GM12878 (cell line): Measurements from ENCODE around the gene SLC24A3. TPM values are rescaled to one million over a fixed set of nuclear protein-coding genes. Genes with fewer than 3 reads are reported as not detected.

Experiments used
- ATAC-seq: fragments of 200-7000 bp; cut with Tn5 transposase; 3 replicates; pipeline ENCODE4 v1.9.1; 2020; ENCODE audit warnings: mild to moderate bottlenecking, moderate library complexity
- BruUV-seq: library from RNA; stranded (reverse); fragments of 400-500 nt; replicated peaks from 2 replicates; lab custom pipeline; 2021; lab: Mats Ljungman, UMichigan
- CTCF ChIA-PET: fragments of 300-600 bp; sonication (Branson Sonifier 250); formaldehyde crosslinking; extraction: SDS; loops from one replicate; lab custom pipeline; 2021; ENCODE audit warnings: inconsistent platforms; lab: Yijun Ruan, JAX
- POLR2A ChIA-PET: fragments of 350-600 bp; formaldehyde crosslinking; extraction: SDS; loops from one replicate; lab custom pipeline; 2021; ENCODE audit warnings: inconsistent platforms; lab: Charles Lee
- RAD21 ChIA-PET: fragments of 300-600 bp; sonication (Branson Sonifier 250); formaldehyde crosslinking; loops from one replicate; lab custom pipeline; 2023; ENCODE audit warnings: antibody characterized with exemption; ENCODE audit not compliant: unreplicated experiment; lab: Charles Lee
- SMC1A ChIA-PET: fragments of 300-600 bp; sonication (Branson Sonifier 250); formaldehyde crosslinking; loops from one replicate; lab custom pipeline; 2023; ENCODE audit not compliant: unreplicated experiment, uncharacterized antibody; lab: Charles Lee
- DNase-seq: peaks from one replicate; pipeline ENCODE4 v3.0.0-alpha.2; 2011; ENCODE audit warnings: low read depth, low spot score
- FAIRE-seq: peaks from 3 replicates; lab custom pipeline; 2011; peaks lifted over from hg19 to GRCh38; lab: Jason Lieb, UNC
- H2AFZ ChIP-seq: 2 replicates; pipeline ENCODE4 v1.6.0; 2011; ENCODE audit warnings: low read depth, low read length, control low read depth; ENCODE audit not compliant: control insufficient read depth
- H3K27ac ChIP-seq: 2 replicates; pipeline ENCODE4 v1.5.1; 2011; ENCODE audit warnings: control low read depth; ENCODE audit not compliant: control insufficient read depth, insufficient read depth
- H3K27me3 ChIP-seq, 2 experiments: replicated peaks in 1 of 2; 2 replicates each; pipeline versions ENCODE4 v1.6.0 to v1.6.1; 2011; ENCODE audit warnings: low read length in 1 of 2; ENCODE audit not compliant: control insufficient read depth in 2 of 2, insufficient read depth in 2 of 2
- H3K36me3 ChIP-seq, 2 experiments: 2 replicates each; pipeline ENCODE4 v1.5.1; 2011; ENCODE audit warnings: low read length in 1 of 2; ENCODE audit not compliant: control insufficient read depth in 2 of 2, insufficient read depth in 2 of 2
- H3K4me1 ChIP-seq: 2 replicates; pipeline ENCODE4 v1.6.1; 2011; ENCODE audit warnings: mild to moderate bottlenecking, low read length, moderate library complexity, mixed read lengths; ENCODE audit not compliant: control insufficient read depth, insufficient read depth
- H3K4me2 ChIP-seq: 2 replicates; pipeline ENCODE4 v1.6.0; 2011; ENCODE audit warnings: control low read depth; ENCODE audit not compliant: control insufficient read depth, insufficient read depth
- H3K4me3 ChIP-seq: fragments of 200-600 bp; sonication (generic); 2 replicates; pipeline ENCODE4 v1.5.1; 2016
- H3K79me2 ChIP-seq: 2 replicates; pipeline ENCODE4 v1.6.0; 2011; ENCODE audit warnings: low read length; ENCODE audit not compliant: control insufficient read depth, insufficient read depth
- H3K9ac ChIP-seq: 2 replicates; pipeline ENCODE4 v1.8.0; 2011; ENCODE audit warnings: low read length, control low read depth, mixed read lengths; ENCODE audit not compliant: control insufficient read depth, insufficient read depth
- H3K9me3 ChIP-seq: replicated peaks from 3 replicates; pipeline ENCODE4 v1.5.1; 2011; ENCODE audit warnings: mild to moderate bottlenecking, low read length; ENCODE audit not compliant: control insufficient read depth, insufficient read depth
- H4K20me1 ChIP-seq: 2 replicates; pipeline ENCODE4 v1.6.0; 2011; ENCODE audit not compliant: control insufficient read depth, insufficient read depth
- ETV6 ChIP-seq, 2 experiments: fragments of 450-650 bp in 1 of 2; IDR thresholded peaks in 1 of 2; conservative IDR thresholded peaks in 1 of 2; 2 replicates each; pipeline ENCODE4 v1.6.1; 2014; ENCODE audit warnings: antibody characterized with exemption in 1 of 2, borderline replicate concordance in 1 of 2, low read depth in 1 of 2, mild to moderate bottlenecking in 1 of 2, moderate library complexity in 1 of 2
- HCFC1 ChIP-seq: fragments of 150-350 bp; IDR thresholded peaks from 2 replicates; pipeline ENCODE4 v1.6.1; 2014; ENCODE audit warnings: low read length
- NFYB ChIP-seq: IDR thresholded peaks from 2 replicates; pipeline ENCODE4 v1.6.1; 2011; ENCODE audit warnings: low read depth, mild to moderate bottlenecking, low read length, improper control_type of control experiment, moderate library complexity; ENCODE audit not compliant: insufficient read depth
- PAX5 ChIP-seq: IDR thresholded peaks from 2 replicates; pipeline ENCODE4 v1.6.1; 2011; ENCODE audit warnings: low read depth, low read length, borderline replicate concordance
- SREBF2 ChIP-seq: IDR thresholded peaks from 2 replicates; pipeline ENCODE4 v1.6.1; 2012; ENCODE audit warnings: mild to moderate bottlenecking, low read length
- WGBS: methylation state at CpG from one replicate; pipeline ENCODE4 v1.1.6; 2016; ENCODE audit warnings: low lambda C conversion rate; ENCODE audit not compliant: insufficient replicate concordance, insufficient coverage; ENCODE audit errors: missing lambda C conversion rate; 5-methylcytosine and 5-hydroxymethylcytosine counted together
- in situ Hi-C: fragments of 300-500 bp; cut with MboI; formaldehyde crosslinking; loops from 9 replicates; pipeline ENCODE4 v1.14.3; 2018; ENCODE audit warnings: mixed read lengths
- intact Hi-C: fragments of 100-400 bp; cut with micrococcal nuclease; formaldehyde crosslinking; loops from one replicate; pipeline ENCODE4 v1.14.2; 2022; ENCODE audit not compliant: unreplicated experiment
- polyA plus RNA-seq, 11 experiments: library from polyadenylated mRNA; depleted of rRNA in 4 of 11; unstranded in 6 of 11; stranded (reverse) in 5 of 11; fragments of >200 nt; fragmentation: Nextera tagmentation in 4 of 11; fragmentation: Illumina TruSeq in 1 of 11; extraction: Ambion mirVana in 4 of 11; extraction: Trizol in 1 of 11; gene quantifications; 1 replicate in 1 of 11; 2 replicates in 10 of 11; pipeline versions ENCODE4 v1.2.1 to v1.2.3, GENCODE V29; 2011 to 2016; ENCODE audit warnings: inconsistent platforms in 2 of 11, missing spikeins in 2 of 11, low read depth in 1 of 11
- total RNA-seq, 4 experiments: library from RNA; depleted of rRNA in 3 of 4; stranded (reverse); fragments of >200 nt in 3 of 4; fragmentation: Illumina TruSeq in 1 of 4; extraction: Trizol in 1 of 4; gene quantifications; 2 replicates each; pipeline versions ENCODE4 v1.2.1 to v1.2.3, GENCODE V29; 2013 to 2021
- TF ChIP-seq, protein P1 (sequence below): fragments of 450-650 bp; IDR thresholded peaks from 2 replicates; pipeline ENCODE4 v1.6.1; 2017; ENCODE audit warnings: mild to moderate bottlenecking, moderate library complexity
- TF ChIP-seq, protein P2 (sequence below): fragments of 450-650 bp; IDR thresholded peaks from 2 replicates; pipeline ENCODE4 v1.6.1; 2017; ENCODE audit warnings: antibody characterized with exemption, mild to moderate bottlenecking, moderate library complexity
- TF ChIP-seq, protein P3 (sequence below): fragments of 450-650 bp; IDR thresholded peaks from 2 replicates; pipeline ENCODE4 v1.6.1; 2017; ENCODE audit warnings: borderline replicate concordance
- TF ChIP-seq, protein P4 (sequence below): IDR thresholded peaks from 2 replicates; pipeline ENCODE4 v1.6.1; 2012; ENCODE audit warnings: low read depth, low read length, improper control_type of control experiment
- TF ChIP-seq, protein P5 (sequence below): fragments of 450-650 bp; IDR thresholded peaks from 2 replicates; pipeline ENCODE4 v1.6.1; 2017; ENCODE audit warnings: low read depth, mild to moderate bottlenecking, moderate library complexity

The SLC24A3 gene
- total and polyA plus RNA-seq, 10 of the 15 experiments (the other 5 are each of a cell fraction or from before 2014, with no cell fraction given), result 0.04 TPM; not detected in 9

DNA sequence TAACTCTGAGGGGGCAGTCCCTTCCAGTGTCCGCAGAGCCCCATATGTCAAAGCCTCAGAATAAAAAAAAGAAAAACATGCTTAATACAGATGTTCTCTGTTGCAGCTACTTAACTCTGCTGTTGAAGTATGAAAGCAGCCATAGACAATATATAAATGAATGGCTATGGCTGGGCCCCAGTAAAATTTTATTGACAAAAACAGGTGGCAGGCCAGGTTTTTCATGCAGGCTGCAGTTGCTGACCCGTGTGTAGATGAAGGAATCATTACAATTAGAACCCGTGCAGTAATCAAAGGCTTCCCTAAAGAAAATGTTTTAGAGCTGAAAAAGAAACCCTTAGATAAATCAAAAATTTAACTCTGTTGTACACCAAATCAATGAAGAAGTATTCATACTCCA lies 532.7 kb downstream of the SLC24A3 start (continued):
- no peak for TF ChIP-seq HCFC1

DNA sequence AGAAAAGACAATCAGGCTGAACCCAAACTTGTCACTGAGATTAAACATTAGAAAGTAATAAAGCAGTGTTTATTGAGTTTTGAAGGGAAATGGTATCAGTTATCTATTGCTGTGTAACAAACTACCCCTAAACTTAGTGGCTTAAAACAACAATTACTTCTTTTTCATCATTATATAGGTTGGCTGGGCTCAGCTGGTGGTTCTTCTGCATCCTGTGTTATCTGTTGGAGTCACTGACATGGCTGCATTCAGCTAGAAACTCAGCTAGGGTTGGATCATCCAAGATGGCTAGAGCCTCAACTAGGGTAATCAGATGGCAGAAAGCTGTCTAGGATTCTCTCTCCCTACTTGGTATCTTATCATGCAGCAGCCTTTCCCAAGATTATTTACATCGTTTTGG lies 533.1 kb downstream of the SLC24A3 start:
- no peak for FAIRE-seq
- SMC1A ChIA-PET, result interaction anchor here (1.3 kb wide), 1 partner anchor 38 kb away, joined by 6 read pairs; no protein-coding TSS in a partner anchor
- intact Hi-C loops, result no loop called here
- no peak for TF ChIP-seq SREBF2
- TF ChIP-seq, protein P1, sequence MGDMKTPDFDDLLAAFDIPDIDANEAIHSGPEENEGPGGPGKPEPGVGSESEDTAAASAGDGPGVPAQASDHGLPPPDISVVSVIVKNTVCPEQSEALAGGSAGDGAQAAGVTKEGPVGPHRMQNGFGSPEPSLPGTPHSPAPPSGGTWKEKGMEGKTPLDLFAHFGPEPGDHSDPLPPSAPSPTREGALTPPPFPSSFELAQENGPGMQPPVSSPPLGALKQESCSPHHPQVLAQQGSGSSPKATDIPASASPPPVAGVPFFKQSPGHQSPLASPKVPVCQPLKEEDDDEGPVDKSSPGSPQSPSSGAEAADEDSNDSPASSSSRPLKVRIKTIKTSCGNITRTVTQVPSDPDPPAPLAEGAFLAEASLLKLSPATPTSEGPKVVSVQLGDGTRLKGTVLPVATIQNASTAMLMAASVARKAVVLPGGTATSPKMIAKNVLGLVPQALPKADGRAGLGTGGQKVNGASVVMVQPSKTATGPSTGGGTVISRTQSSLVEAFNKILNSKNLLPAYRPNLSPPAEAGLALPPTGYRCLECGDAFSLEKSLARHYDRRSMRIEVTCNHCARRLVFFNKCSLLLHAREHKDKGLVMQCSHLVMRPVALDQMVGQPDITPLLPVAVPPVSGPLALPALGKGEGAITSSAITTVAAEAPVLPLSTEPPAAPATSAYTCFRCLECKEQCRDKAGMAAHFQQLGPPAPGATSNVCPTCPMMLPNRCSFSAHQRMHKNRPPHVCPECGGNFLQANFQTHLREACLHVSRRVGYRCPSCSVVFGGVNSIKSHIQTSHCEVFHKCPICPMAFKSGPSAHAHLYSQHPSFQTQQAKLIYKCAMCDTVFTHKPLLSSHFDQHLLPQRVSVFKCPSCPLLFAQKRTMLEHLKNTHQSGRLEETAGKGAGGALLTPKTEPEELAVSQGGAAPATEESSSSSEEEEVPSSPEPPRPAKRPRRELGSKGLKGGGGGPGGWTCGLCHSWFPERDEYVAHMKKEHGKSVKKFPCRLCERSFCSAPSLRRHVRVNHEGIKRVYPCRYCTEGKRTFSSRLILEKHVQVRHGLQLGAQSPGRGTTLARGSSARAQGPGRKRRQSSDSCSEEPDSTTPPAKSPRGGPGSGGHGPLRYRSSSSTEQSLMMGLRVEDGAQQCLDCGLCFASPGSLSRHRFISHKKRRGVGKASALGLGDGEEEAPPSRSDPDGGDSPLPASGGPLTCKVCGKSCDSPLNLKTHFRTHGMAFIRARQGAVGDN, result no peak
- TF ChIP-seq, protein P2, sequence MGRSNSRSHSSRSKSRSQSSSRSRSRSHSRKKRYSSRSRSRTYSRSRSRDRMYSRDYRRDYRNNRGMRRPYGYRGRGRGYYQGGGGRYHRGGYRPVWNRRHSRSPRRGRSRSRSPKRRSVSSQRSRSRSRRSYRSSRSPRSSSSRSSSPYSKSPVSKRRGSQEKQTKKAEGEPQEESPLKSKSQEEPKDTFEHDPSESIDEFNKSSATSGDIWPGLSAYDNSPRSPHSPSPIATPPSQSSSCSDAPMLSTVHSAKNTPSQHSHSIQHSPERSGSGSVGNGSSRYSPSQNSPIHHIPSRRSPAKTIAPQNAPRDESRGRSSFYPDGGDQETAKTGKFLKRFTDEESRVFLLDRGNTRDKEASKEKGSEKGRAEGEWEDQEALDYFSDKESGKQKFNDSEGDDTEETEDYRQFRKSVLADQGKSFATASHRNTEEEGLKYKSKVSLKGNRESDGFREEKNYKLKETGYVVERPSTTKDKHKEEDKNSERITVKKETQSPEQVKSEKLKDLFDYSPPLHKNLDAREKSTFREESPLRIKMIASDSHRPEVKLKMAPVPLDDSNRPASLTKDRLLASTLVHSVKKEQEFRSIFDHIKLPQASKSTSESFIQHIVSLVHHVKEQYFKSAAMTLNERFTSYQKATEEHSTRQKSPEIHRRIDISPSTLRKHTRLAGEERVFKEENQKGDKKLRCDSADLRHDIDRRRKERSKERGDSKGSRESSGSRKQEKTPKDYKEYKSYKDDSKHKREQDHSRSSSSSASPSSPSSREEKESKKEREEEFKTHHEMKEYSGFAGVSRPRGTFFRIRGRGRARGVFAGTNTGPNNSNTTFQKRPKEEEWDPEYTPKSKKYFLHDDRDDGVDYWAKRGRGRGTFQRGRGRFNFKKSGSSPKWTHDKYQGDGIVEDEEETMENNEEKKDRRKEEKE, result no peak
- TF ChIP-seq, protein P3, sequence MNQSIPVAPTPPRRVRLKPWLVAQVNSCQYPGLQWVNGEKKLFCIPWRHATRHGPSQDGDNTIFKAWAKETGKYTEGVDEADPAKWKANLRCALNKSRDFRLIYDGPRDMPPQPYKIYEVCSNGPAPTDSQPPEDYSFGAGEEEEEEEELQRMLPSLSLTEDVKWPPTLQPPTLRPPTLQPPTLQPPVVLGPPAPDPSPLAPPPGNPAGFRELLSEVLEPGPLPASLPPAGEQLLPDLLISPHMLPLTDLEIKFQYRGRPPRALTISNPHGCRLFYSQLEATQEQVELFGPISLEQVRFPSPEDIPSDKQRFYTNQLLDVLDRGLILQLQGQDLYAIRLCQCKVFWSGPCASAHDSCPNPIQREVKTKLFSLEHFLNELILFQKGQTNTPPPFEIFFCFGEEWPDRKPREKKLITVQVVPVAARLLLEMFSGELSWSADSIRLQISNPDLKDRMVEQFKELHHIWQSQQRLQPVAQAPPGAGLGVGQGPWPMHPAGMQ, result no peak
- TF ChIP-seq, protein P4, sequence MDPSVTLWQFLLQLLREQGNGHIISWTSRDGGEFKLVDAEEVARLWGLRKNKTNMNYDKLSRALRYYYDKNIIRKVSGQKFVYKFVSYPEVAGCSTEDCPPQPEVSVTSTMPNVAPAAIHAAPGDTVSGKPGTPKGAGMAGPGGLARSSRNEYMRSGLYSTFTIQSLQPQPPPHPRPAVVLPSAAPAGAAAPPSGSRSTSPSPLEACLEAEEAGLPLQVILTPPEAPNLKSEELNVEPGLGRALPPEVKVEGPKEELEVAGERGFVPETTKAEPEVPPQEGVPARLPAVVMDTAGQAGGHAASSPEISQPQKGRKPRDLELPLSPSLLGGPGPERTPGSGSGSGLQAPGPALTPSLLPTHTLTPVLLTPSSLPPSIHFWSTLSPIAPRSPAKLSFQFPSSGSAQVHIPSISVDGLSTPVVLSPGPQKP, result no peak
- no peak for TF ChIP-seq PAX5
- no peak for TF ChIP-seq NFYB
- TF ChIP-seq, protein P5, sequence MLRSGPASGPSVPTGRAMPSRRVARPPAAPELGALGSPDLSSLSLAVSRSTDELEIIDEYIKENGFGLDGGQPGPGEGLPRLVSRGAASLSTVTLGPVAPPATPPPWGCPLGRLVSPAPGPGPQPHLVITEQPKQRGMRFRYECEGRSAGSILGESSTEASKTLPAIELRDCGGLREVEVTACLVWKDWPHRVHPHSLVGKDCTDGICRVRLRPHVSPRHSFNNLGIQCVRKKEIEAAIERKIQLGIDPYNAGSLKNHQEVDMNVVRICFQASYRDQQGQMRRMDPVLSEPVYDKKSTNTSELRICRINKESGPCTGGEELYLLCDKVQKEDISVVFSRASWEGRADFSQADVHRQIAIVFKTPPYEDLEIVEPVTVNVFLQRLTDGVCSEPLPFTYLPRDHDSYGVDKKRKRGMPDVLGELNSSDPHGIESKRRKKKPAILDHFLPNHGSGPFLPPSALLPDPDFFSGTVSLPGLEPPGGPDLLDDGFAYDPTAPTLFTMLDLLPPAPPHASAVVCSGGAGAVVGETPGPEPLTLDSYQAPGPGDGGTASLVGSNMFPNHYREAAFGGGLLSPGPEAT, result no peak
- TF ChIP-seq ETV6 (conservative IDR thresholded peaks at IDR 0.05 in 1 of 2, IDR thresholded peaks at IDR 0.05 in 1 of 2; ENCODE audit: borderline replicate concordance in 1 of 2, low read depth in 1 of 2), result no peak

More for the DNA sequence above, 533.1 kb downstream of the SLC24A3 start:
- Histone ChIP-seq H3K9ac (no peak overlapping the region), H3K36me3 (no peaks in the 10 kb centered on the region), H3K27ac (no peak overlapping the region), H3K4me2 (no peak overlapping the region), H3K9me3 (no peaks in the 10 kb centered on the region; the same call in 2 of the 3 replicates), H3K4me3 (no peak overlapping the region), H3K4me1 (no peaks in the 10 kb centered on the region), H3K27me3 (no peaks in the 10 kb centered on the region; a peak in 1 of 4 replicates), H3K79me2 (no peaks in the 10 kb centered on the region), H2AFZ (no peak overlapping the region), H4K20me1 (no peaks in the 10 kb centered on the region)
- 0% methylated on average over 1 of the region's 1 CpG for WGBS
- ChIA-PET POLR2A (no interaction called here), RAD21 (no interaction called here), CTCF (no interaction called here)
- DNase-seq (no peak), ATAC-seq (no peak)
- no TSS peak for BruUV-seq
- in situ Hi-C loops, result no loop called here
